Lung (tissue), 12 donors: Measurements from ENCODE around the gene REC114. TPM values are rescaled to one million over a fixed set of nuclear protein-coding genes. Genes with fewer than 3 reads are reported as not detected.

ENCODE experiments used
- ATAC-seq: fragments of 200-7000 bp; cut with Tn5 transposase; one replicate; pipeline ENCODE4 v1.9.1; 2020; ENCODE audit warnings: moderate number of reproducible peaks; ENCODE audit not compliant: insufficient read depth, low FRiP score
- DNase-seq, 3 donors: peaks; one replicate each; pipeline ENCODE4 v3.0.0-alpha.2; 2013 to 2017
- H3K27ac ChIP-seq, 2 donors: one replicate each; pipeline ENCODE4 v1.5.1; 2013; ENCODE audit warnings: mild to moderate bottlenecking in 2 of 2, moderate library complexity in 2 of 2, control low read depth in 1 of 2, inconsistent platforms in 1 of 2, low read depth in 1 of 2, low read length in 1 of 2
- H3K27me3 ChIP-seq, 3 donors: one replicate each; pipeline ENCODE4 v1.5.1; 2013; ENCODE audit warnings: low read length in 2 of 3; ENCODE audit not compliant: control insufficient read depth in 3 of 3, insufficient read depth in 3 of 3
- H3K36me3 ChIP-seq, 4 donors: one replicate each; pipeline ENCODE4 v1.5.1; 2013; ENCODE audit warnings: low read length in 4 of 4, mild to moderate bottlenecking in 1 of 4, moderate library complexity in 1 of 4; ENCODE audit not compliant: control insufficient read depth in 4 of 4, insufficient read depth in 4 of 4
- H3K4me1 ChIP-seq, 5 donors: one replicate each; pipeline ENCODE4 v1.5.1; 2013; ENCODE audit warnings: low read length in 5 of 5, mild to moderate bottlenecking in 2 of 5, moderate library complexity in 1 of 5; ENCODE audit not compliant: control insufficient read depth in 5 of 5, insufficient read depth in 5 of 5
- H3K4me3 ChIP-seq: one replicate; pipeline ENCODE4 v1.5.1; 2013; ENCODE audit warnings: mild to moderate bottlenecking, control low read depth, moderate library complexity
- H3K9ac ChIP-seq, 2 donors: one replicate each; pipeline ENCODE4 v1.5.1; 2013; ENCODE audit warnings: low read length in 2 of 2, control low read depth in 1 of 2; ENCODE audit not compliant: insufficient read depth in 1 of 2
- H3K9me3 ChIP-seq, 4 donors: one replicate each; pipeline ENCODE4 v1.5.1; 2013; ENCODE audit warnings: low read length in 3 of 4, mild to moderate bottlenecking in 1 of 4, moderate library complexity in 1 of 4; ENCODE audit not compliant: control insufficient read depth in 4 of 4, insufficient read depth in 3 of 4
- WGBS, 2 donors: extraction: QIAGEN DNeasy Blood & Tissue Kit; methylation state at CpG; one replicate each; pipeline ENCODE4 v1.1.7; 2013; 5-methylcytosine and 5-hydroxymethylcytosine counted together
- polyA plus RNA-seq, 2 donors: library from polyadenylated mRNA; stranded (reverse); fragments of 200-250 nt; gene quantifications; one replicate each; pipeline ENCODE4 v1.2.1, GENCODE V29; 2013
- total RNA-seq, 2 donors: library from RNA; depleted of rRNA in 1 of 2; stranded (reverse); fragments of >200 nt in 1 of 2; gene quantifications; one replicate each; pipeline ENCODE4 v1.2.1, GENCODE V29; 2014 to 2021
- TF ChIP-seq, protein P1 (sequence below): IDR thresholded peaks from 2 replicates; pipeline ENCODE4 v1.5.1; 2012; ENCODE audit warnings: mild to moderate bottlenecking; ENCODE audit errors: control extremely low read depth, extremely low read depth
- donor health status: control.
- donor health status: control.
- donor health status: Bipolar disorder and iron deficiency.
- donor health status: healthy.
- donor health status: DM: yes; HTN: yes; CAD: no.

REC114 gene
- total and polyA plus RNA-seq, 4 donors = 0.15 TPM; not detected in 3

DNA sequence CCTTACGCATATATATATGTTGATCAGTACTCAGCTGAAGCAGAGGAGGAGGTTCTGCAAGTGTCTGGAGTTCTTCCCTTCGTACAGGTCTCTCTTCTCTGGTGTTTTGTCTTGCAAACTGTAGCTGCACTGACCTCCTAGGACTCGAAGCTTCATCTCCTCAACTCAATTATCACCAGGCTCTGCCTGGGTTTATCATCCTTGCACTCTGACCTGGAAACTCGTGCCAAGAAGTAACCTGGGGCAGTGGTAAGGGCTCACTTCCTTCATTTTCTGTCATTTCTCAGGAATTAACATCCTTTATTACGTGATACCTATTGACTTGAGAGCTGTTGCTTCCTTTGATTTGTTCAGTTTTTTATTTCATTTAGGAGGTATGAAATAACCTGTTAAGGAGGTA, 14.4 kb downstream of the REC114 start:
- Histone ChIP-seq H3K27ac (no peak overlapping the region), H3K4me1 (no peaks in the 10 kb centered on the region), H3K4me3 (no peak overlapping the region), H3K9me3 (no peaks in the 10 kb centered on the region), H3K36me3 (no peaks in the 10 kb centered on the region), H3K27me3 (no peaks in the 10 kb centered on the region), H3K9ac (no peak overlapping the region)
- TF ChIP-seq, protein P1, sequence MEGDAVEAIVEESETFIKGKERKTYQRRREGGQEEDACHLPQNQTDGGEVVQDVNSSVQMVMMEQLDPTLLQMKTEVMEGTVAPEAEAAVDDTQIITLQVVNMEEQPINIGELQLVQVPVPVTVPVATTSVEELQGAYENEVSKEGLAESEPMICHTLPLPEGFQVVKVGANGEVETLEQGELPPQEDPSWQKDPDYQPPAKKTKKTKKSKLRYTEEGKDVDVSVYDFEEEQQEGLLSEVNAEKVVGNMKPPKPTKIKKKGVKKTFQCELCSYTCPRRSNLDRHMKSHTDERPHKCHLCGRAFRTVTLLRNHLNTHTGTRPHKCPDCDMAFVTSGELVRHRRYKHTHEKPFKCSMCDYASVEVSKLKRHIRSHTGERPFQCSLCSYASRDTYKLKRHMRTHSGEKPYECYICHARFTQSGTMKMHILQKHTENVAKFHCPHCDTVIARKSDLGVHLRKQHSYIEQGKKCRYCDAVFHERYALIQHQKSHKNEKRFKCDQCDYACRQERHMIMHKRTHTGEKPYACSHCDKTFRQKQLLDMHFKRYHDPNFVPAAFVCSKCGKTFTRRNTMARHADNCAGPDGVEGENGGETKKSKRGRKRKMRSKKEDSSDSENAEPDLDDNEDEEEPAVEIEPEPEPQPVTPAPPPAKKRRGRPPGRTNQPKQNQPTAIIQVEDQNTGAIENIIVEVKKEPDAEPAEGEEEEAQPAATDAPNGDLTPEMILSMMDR = no peak
- ATAC-seq (no peak), DNase-seq (no peak)
- WGBS, 2 donors = 67 to 72% methylated on average over 5 of the region's 5 CpGs

DNA sequence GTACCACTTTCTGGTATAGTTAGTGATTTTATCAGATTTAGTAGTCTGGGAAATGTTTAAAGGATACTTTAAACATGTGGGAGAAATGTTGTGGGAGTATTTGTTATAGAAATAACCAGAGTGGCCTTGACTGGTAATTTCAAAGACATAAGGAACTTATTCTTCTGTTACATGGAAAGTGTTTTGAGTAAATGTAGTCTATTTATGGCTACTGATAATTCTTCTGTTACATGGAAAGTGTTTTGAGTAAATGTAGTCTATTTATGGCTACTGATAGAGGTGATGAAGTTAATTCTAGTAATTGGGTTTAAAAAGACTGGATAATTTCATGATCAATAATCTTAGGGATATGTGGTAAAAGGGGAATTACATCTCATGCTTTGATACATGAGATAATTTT, 17.7 kb downstream of the REC114 start:
- Histone ChIP-seq H3K27ac (no peak overlapping the region), H3K4me1 (no peaks in the 10 kb centered on the region), H3K9ac (no peak overlapping the region), H3K9me3 (no peaks in the 10 kb centered on the region), H3K27me3 (no peaks in the 10 kb centered on the region), H3K36me3 (no peaks in the 10 kb centered on the region), H3K4me3 (no peak overlapping the region)
- ATAC-seq (no peak), DNase-seq (no peak)
- TF ChIP-seq, protein P1 = no peak

DNA sequence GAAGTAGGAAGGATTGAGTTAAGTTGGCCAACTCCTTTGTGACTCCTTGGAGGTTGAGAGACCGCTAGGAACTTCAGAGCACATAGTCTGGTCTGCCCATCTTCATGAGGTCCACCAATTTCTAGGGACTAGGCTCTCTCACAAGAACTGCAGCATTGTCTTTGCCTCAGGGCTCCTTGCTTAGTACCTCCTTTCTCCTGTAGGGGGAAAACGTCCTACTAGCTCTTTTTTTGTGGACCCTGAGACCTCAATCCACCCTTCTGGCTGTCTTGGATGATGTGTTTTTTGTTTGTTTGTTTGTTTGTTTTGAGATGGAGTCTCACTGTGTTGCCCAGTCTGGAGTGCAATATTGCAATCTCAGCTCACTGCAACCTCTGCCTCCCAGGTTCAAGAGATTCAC, 21.6 kb downstream of the REC114 start:
- DNase-seq = no peak
- TF ChIP-seq, protein P1 = no peak
- Histone ChIP-seq H3K27me3 (peaks cover 0 to 2% (median 0%) of the 10 kb centered on the region in 3 donors), H3K4me1 (no peaks in the 10 kb centered on the region), H3K36me3 (no peaks in the 10 kb centered on the region), H3K9me3 (no peaks in the 10 kb centered on the region), H3K9ac (no peak overlapping the region), H3K4me3 (no peak overlapping the region), H3K27ac (no peak overlapping the region)
- WGBS, 2 donors = 55 to 57% methylated on average over 2 of the region's 2 CpGs
- ATAC-seq = no peak

DNA sequence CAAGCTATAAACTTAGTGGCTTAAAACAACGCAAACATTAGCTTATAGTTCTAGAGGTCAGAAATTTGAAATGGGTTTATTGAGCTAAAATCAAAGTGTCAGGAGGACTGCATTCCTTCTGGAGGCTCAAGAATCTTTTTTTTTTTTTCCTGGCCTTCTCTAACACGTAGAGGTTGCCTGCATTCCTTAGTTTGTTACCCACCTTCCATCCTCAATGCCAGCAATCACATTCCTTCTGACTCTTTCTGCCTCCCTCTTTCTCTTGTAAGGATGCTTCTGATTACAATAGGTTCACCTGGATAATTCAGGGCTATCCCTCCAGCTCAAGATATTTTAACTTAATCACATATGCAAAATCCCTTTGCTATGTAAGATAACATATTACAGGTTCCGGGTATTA, 24.8 kb downstream of the REC114 start:
- Histone ChIP-seq H3K9me3 (no peaks in the 10 kb centered on the region), H3K27ac (no peak overlapping the region), H3K4me1 (no peaks in the 10 kb centered on the region), H3K9ac (no peak overlapping the region), H3K4me3 (no peak overlapping the region), H3K27me3 (peaks cover 0 to 7% (median 2%) of the 10 kb centered on the region in 3 donors), H3K36me3 (no peaks in the 10 kb centered on the region)
- WGBS, 2 donors = 71 to 72% methylated on average over 3 of the region's 3 CpGs
- no peak for ATAC-seq
- DNase-seq = no peak
- TF ChIP-seq, protein P1 = no peak
